Measurements from ENCODE around the gene CGB2.
A peak's percentile ranks its signal among the peaks of the same experiment; 100 is the strongest.

GRCh38 chr19:48991873-48992580 lies 39.7 kb upstream of the CGB2 start:
- TF ChIP-seq, protein P1, sequence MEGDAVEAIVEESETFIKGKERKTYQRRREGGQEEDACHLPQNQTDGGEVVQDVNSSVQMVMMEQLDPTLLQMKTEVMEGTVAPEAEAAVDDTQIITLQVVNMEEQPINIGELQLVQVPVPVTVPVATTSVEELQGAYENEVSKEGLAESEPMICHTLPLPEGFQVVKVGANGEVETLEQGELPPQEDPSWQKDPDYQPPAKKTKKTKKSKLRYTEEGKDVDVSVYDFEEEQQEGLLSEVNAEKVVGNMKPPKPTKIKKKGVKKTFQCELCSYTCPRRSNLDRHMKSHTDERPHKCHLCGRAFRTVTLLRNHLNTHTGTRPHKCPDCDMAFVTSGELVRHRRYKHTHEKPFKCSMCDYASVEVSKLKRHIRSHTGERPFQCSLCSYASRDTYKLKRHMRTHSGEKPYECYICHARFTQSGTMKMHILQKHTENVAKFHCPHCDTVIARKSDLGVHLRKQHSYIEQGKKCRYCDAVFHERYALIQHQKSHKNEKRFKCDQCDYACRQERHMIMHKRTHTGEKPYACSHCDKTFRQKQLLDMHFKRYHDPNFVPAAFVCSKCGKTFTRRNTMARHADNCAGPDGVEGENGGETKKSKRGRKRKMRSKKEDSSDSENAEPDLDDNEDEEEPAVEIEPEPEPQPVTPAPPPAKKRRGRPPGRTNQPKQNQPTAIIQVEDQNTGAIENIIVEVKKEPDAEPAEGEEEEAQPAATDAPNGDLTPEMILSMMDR (conservative IDR thresholded peaks at IDR 0.05; ENCODE audit: low read depth, low read length): no peak
- TF ChIP-seq MXI1 (IDR thresholded peaks at IDR 0.05; ENCODE audit: borderline replicate concordance, low read depth, low read length) (peak; percentile 64; the same call in 1 of the 2 replicates), POLR2A (IDR thresholded peaks at IDR 0.05; ENCODE audit: low read depth, low read length) (peak; percentile 64; the same call in 1 of the 2 replicates), CHD1 (IDR thresholded peaks at IDR 0.05; ENCODE audit: low read depth, low read length) (no peak)

All from IMR-90 (cell line).